ENCODE results near the gene KNTC1.
"Not testable (repeated sequence)": the region's sequence is repeated elsewhere in the genome, so short reads cannot be mapped to it uniquely, and the experiment has no call there.

KNTC1 gene

GRCh38 chr12:122526683-122527477 lies at the start of gene KNTC1, which contains the start of gene RSRC2:
TSS of gene KNTC1 (plus strand) at chr12:122527249. CDS start at chr12:122530064, 2,815 bp downstream.
TSS of gene RSRC2 (minus strand) at chr12:122526936. CDS start at chr12:122526853, 83 bp downstream.
- peak within 1 kb of the TSS; percentile 100 for H3K4me3 ChIP-seq (replicated peaks; ENCODE audit: low read depth, low read length)
- no peak for TF ChIP-seq CTCF (IDR thresholded peaks at IDR 0.05; ENCODE audit: low read length, missing control alignments)
- peak; percentile 100 for DNase-seq (ENCODE audit: low read depth)

- DNase-seq (ENCODE audit: low read depth), result no peak
- H3K4me3 ChIP-seq (replicated peaks; ENCODE audit: low read depth, low read length), result no peak overlapping the region
- no peak for TF ChIP-seq CTCF (IDR thresholded peaks at IDR 0.05; ENCODE audit: low read length, missing control alignments)
These were observed 46.3 kb upstream of the KNTC1 start for GRCh38 chr12:122480753-122481152.

- no peak for DNase-seq (ENCODE audit: low read depth)
- no peak overlapping the region for H3K4me3 ChIP-seq (replicated peaks; ENCODE audit: low read depth, low read length)
- TF ChIP-seq CTCF (IDR thresholded peaks at IDR 0.05; ENCODE audit: low read length, missing control alignments), result no peak
These were observed 45.2 kb upstream of the KNTC1 start for GRCh38 chr12:122481861-122482260.

GRCh38 chr12:122483969-122484368 lies 43.1 kb upstream of the KNTC1 start:
- no peak for TF ChIP-seq CTCF (IDR thresholded peaks at IDR 0.05; ENCODE audit: low read length, missing control alignments)
- DNase-seq (ENCODE audit: low read depth), result no peak
- H3K4me3 ChIP-seq (replicated peaks; ENCODE audit: low read depth, low read length), result no peak overlapping the region

GRCh38 chr12:122484385-122484784 lies 42.7 kb upstream of the KNTC1 start:
- not testable (repeated sequence) for DNase-seq (ENCODE audit: low read depth); H3K4me3 ChIP-seq (replicated peaks; ENCODE audit: low read depth, low read length)

- DNase-seq (ENCODE audit: low read depth); H3K4me3 ChIP-seq (replicated peaks; ENCODE audit: low read depth, low read length): not testable (repeated sequence)
These were observed 40.7 kb upstream of the KNTC1 start for GRCh38 chr12:122486360-122486759.

- DNase-seq (ENCODE audit: low read depth), result no peak
- no peak for TF ChIP-seq CTCF (IDR thresholded peaks at IDR 0.05; ENCODE audit: low read length, missing control alignments)
- H3K4me3 ChIP-seq (replicated peaks; ENCODE audit: low read depth, low read length), result no peak overlapping the region
These were observed 40.1 kb upstream of the KNTC1 start for GRCh38 chr12:122486805-122487426.

GRCh38 chr12:122487807-122488206 lies 39.2 kb upstream of the KNTC1 start:
- DNase-seq (ENCODE audit: low read depth); H3K4me3 ChIP-seq (replicated peaks; ENCODE audit: low read depth, low read length): not testable (repeated sequence)
